ENCODE data around the gene HEBP1.

GRCh38 chr12:12979126-12979525 lies 20.9 kb downstream of the HEBP1 start:
- TF ChIP-seq CTCF (conservative IDR thresholded peaks at IDR 0.05; ENCODE audit: low read depth, low read length) (no peak), EZH2 (IDR thresholded peaks at IDR 0.05; ENCODE audit: low read length, unreplicated experiment) (no peak), EZH2phosphoT487 (IDR thresholded peaks at IDR 0.05; ENCODE audit: borderline replicate concordance, low read length) (no peak)

All from PC-3 (cell line).